ENCODE results near the gene STARD6. TPM values are rescaled to one million over a fixed set of nuclear protein-coding genes. Genes with fewer than 3 reads are reported as not detected.

Gene STARD6
- total RNA-seq, 1 donor from 2014 or later: not detected

DNA sequence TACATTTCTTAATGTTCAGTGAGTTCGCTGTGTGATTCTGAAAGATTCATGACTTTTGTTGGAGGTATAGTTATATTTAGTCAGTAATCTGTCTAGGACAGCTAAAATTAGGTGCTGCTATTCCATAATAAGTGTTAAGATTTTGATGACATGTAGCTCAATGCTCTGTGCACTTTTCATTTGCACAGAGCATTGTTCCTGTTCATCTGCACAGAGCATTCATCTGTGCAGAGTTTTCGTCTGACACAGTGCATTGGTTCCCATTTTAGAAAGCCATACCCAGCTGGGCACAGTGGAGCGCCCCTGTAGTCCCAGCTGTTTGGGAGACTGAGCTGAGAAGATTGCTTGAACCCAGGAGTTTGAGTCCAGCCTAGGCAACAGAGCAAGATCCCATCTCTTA lies 79.8 kb downstream of the STARD6 start:
- ATAC-seq: no peak
- Histone ChIP-seq H3K27ac (no peak overlapping the region), H3K36me3 (peaks cover 42% of the 10 kb centered on the region), H3K27me3 (ENCODE audit: low read depth) (no peaks in the 10 kb centered on the region), H3K4me1 (no peaks in the 10 kb centered on the region), H3K9me3 (no peaks in the 10 kb centered on the region), H3K4me3 (no peak overlapping the region)
- intact Hi-C loops (cut with DNase I): no loop called here
- TF ChIP-seq, protein P1, sequence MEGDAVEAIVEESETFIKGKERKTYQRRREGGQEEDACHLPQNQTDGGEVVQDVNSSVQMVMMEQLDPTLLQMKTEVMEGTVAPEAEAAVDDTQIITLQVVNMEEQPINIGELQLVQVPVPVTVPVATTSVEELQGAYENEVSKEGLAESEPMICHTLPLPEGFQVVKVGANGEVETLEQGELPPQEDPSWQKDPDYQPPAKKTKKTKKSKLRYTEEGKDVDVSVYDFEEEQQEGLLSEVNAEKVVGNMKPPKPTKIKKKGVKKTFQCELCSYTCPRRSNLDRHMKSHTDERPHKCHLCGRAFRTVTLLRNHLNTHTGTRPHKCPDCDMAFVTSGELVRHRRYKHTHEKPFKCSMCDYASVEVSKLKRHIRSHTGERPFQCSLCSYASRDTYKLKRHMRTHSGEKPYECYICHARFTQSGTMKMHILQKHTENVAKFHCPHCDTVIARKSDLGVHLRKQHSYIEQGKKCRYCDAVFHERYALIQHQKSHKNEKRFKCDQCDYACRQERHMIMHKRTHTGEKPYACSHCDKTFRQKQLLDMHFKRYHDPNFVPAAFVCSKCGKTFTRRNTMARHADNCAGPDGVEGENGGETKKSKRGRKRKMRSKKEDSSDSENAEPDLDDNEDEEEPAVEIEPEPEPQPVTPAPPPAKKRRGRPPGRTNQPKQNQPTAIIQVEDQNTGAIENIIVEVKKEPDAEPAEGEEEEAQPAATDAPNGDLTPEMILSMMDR (IDR thresholded peaks at IDR 0.05): no peak
- DNase-seq: no peak

Other genes with a start within 250 kb of the STARD6 start
- gene MBD2, start 133.2 kb downstream of the STARD6 start, total RNA-seq: 102 TPM
- gene POLI, start 88.3 kb downstream of the STARD6 start, total RNA-seq: 27.4 TPM
- gene C18orf54, start within 50 bp of the STARD6 start, total RNA-seq: 3.9 TPM
- not detected for gene DYNAP, start 233.4 kb upstream of the STARD6 start, total RNA-seq